Measurements from ENCODE around the gene ZBTB8OS.

Gene ZBTB8OS

DNA sequence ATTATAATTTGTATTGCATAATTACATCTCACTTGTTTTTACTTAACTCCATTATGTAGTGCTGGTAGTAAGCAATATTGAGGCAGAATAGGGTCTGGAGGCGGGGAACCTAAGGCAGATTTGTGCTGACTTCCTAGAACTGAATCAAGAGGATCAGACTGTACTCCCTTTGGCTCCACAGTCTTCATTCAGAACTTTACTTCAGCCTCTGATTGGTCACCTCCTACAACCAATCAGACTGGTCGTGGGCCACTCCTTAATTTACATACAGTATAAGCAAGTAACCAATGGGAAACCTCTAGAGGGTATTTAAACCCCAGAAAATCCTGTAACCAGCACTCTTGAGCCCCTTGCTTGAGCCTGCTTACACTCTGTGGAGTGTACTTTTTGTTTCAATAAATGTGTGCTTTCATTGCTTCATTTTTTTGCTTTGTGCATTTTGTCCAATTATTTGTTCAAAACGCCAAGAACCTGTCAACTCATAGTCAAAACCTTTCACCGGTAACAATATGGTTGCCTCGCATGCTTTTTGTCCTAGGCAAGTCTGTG lies 31.6 kb downstream of the ZBTB8OS start:
- no peak for DNase-seq (ENCODE audit: low spot score)
- TF ChIP-seq, protein P1, sequence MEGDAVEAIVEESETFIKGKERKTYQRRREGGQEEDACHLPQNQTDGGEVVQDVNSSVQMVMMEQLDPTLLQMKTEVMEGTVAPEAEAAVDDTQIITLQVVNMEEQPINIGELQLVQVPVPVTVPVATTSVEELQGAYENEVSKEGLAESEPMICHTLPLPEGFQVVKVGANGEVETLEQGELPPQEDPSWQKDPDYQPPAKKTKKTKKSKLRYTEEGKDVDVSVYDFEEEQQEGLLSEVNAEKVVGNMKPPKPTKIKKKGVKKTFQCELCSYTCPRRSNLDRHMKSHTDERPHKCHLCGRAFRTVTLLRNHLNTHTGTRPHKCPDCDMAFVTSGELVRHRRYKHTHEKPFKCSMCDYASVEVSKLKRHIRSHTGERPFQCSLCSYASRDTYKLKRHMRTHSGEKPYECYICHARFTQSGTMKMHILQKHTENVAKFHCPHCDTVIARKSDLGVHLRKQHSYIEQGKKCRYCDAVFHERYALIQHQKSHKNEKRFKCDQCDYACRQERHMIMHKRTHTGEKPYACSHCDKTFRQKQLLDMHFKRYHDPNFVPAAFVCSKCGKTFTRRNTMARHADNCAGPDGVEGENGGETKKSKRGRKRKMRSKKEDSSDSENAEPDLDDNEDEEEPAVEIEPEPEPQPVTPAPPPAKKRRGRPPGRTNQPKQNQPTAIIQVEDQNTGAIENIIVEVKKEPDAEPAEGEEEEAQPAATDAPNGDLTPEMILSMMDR (IDR thresholded peaks at IDR 0.05) = no peak
- H3K4me3 ChIP-seq = no peak overlapping the region
- no peak overlapping the region for H3K27ac ChIP-seq

DNA sequence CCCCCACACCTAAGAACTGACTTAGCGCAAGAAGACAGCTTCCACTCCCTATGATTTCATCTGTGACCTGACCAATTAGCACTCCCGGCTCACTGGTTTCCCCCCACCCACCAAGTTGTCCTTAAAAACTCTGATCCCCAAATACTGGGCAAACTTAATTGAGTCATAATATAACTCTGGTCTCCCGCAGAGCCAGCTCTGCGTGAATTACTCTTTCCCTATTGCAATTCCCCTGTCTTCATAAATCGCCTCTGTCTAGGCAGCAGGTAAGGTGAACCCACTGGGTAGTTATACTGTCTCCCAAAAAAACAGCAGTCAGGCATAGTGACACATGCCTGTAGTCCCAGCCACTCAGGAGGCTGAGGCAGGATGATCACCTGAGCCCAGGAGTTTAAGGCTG lies 36.9 kb downstream of the ZBTB8OS start:
- no peak overlapping the region for H3K4me3 ChIP-seq
- TF ChIP-seq, protein P1 (IDR thresholded peaks at IDR 0.05) = no peak
- no peak overlapping the region for H3K27ac ChIP-seq
- no peak for DNase-seq (ENCODE audit: low spot score)

- TF ChIP-seq, protein P1 (IDR thresholded peaks at IDR 0.05) = no peak
- peak; percentile 90 for DNase-seq (ENCODE audit: low spot score)
- Histone ChIP-seq H3K27ac (peak overlapping the region in 1 of 2 donors; percentile 29), H3K4me3 (peak overlapping the region; percentile 71)
Measured at GRCh38 chr1:32612189-32612881, 38.0 kb downstream of the ZBTB8OS start.

- no peak for DNase-seq (ENCODE audit: low spot score)
- TF ChIP-seq, protein P1 (IDR thresholded peaks at IDR 0.05) = no peak
- Histone ChIP-seq H3K4me3 (peak overlapping the region; percentile 71), H3K27ac (peak overlapping the region in 1 of 2 donors; percentile 29)
Measured at GRCh38 chr1:32611859-32612188, 38.5 kb downstream of the ZBTB8OS start.

- TF ChIP-seq, protein P1 (IDR thresholded peaks at IDR 0.05) = no peak
- no peak overlapping the region for H3K4me3 ChIP-seq
- no peak for DNase-seq (ENCODE audit: low spot score)
- H3K27ac ChIP-seq = no peak overlapping the region
Measured at GRCh38 chr1:32609180-32609579, 41.2 kb downstream of the ZBTB8OS start.

- TF ChIP-seq, protein P1 (IDR thresholded peaks at IDR 0.05) = no peak
- Histone ChIP-seq H3K27ac (no peak overlapping the region), H3K4me3 (no peak overlapping the region)
- DNase-seq (ENCODE audit: low spot score) = no peak
Measured at GRCh38 chr1:32606565-32607371, 43.6 kb downstream of the ZBTB8OS start.

Measured in coronary artery (tissue), 2 donors.